Keratinocyte (primary cell): Measurements from ENCODE around the gene OR2A5. TPM values are rescaled to one million over a fixed set of nuclear protein-coding genes. Genes with fewer than 3 reads are reported as not detected.

Experiments used
- DNase-seq: peaks from one replicate; pipeline ENCODE4 v3.0.0-alpha.2; 2011; ENCODE audit warnings: low read depth, missing footprints, low spot score
- FAIRE-seq: peaks from 2 replicates; lab custom pipeline; 2011; peaks lifted over from hg19 to GRCh38; lab: Jason Lieb, UNC
- H2AFZ ChIP-seq: 2 replicates; pipeline ENCODE4 v1.6.0; 2012; ENCODE audit warnings: low read length, control low read depth, inconsistent platforms; ENCODE audit not compliant: control insufficient read depth
- H3K27ac ChIP-seq: 2 replicates; pipeline ENCODE4 v1.5.1; 2011; ENCODE audit warnings: low read length; ENCODE audit not compliant: control insufficient read depth, insufficient read depth
- H3K27me3 ChIP-seq: 3 replicates; pipeline ENCODE4 v1.6.0; 2011; ENCODE audit warnings: low read length; ENCODE audit not compliant: control insufficient read depth, insufficient read depth; ENCODE audit errors: extremely low read depth
- H3K36me3 ChIP-seq, 2 experiments: 2 replicates in 1 of 2; 3 replicates in 1 of 2; pipeline ENCODE4 v1.5.1; 2011; ENCODE audit warnings: low read length in 2 of 2, mild to moderate bottlenecking in 1 of 2; ENCODE audit not compliant: control insufficient read depth in 2 of 2, insufficient read depth in 2 of 2; ENCODE audit errors: extremely low read depth in 1 of 2
- H3K4me1 ChIP-seq: 3 replicates; pipeline ENCODE4 v1.5.1; 2011; ENCODE audit warnings: low read length; ENCODE audit not compliant: control insufficient read depth, insufficient read depth; ENCODE audit errors: extremely low read depth
- H3K4me2 ChIP-seq: 3 replicates; pipeline ENCODE4 v1.6.0; 2011; ENCODE audit warnings: low read depth, low read length; ENCODE audit not compliant: control insufficient read depth, insufficient read depth; ENCODE audit errors: extremely low read depth
- H3K4me3 ChIP-seq, 3 experiments: fragments of 200-600 bp in 1 of 3; sonication (generic) in 1 of 3; 2 replicates in 2 of 3; 3 replicates in 1 of 3; pipeline ENCODE4 v1.5.1; 2011 to 2016; ENCODE audit warnings: low read length in 3 of 3, mild to moderate bottlenecking in 3 of 3, control low read depth in 2 of 3, inconsistent platforms in 1 of 3, low read depth in 1 of 3, mixed read lengths in 1 of 3, mixed run types in 1 of 3, moderate library complexity in 1 of 3; ENCODE audit not compliant: control insufficient read depth in 2 of 3, insufficient read depth in 2 of 3; ENCODE audit errors: extremely low read depth in 1 of 3
- H3K79me2 ChIP-seq: 2 replicates; pipeline ENCODE4 v1.6.0; 2012; ENCODE audit warnings: low read length; ENCODE audit not compliant: control insufficient read depth, insufficient read depth
- H3K9ac ChIP-seq: 3 replicates; pipeline ENCODE4 v1.6.0; 2011; ENCODE audit warnings: low read length; ENCODE audit not compliant: control insufficient read depth, insufficient read depth; ENCODE audit errors: extremely low read depth
- H3K9me1 ChIP-seq: 3 replicates; pipeline ENCODE4 v1.6.0; 2011; ENCODE audit warnings: low read length; ENCODE audit not compliant: control insufficient read depth, insufficient read depth; ENCODE audit errors: extremely low read depth
- H3K9me3 ChIP-seq: 2 replicates; pipeline ENCODE4 v1.5.1; 2012; ENCODE audit warnings: low read depth, low read length; ENCODE audit not compliant: control insufficient read depth
- H4K20me1 ChIP-seq: 3 replicates; pipeline ENCODE4 v1.6.0; 2011; ENCODE audit warnings: low read length; ENCODE audit not compliant: control insufficient read depth, insufficient read depth; ENCODE audit errors: extremely low read depth
- CTCF ChIP-seq, 3 experiments: IDR thresholded peaks in 1 of 3; conservative IDR thresholded peaks in 1 of 3; optimal IDR thresholded peaks in 1 of 3; 2 replicates in 2 of 3; 3 replicates in 1 of 3; pipeline versions ENCODE3 to v1.5.1; 2011; ENCODE audit warnings: low read length in 3 of 3, mild to moderate bottlenecking in 3 of 3, moderate library complexity in 2 of 3, control low read depth in 1 of 3, inconsistent platforms in 1 of 3; ENCODE audit not compliant: insufficient read depth in 2 of 3; ENCODE audit errors: extremely low read depth in 1 of 3
- EZH2 ChIP-seq: IDR thresholded peaks from one replicate; pipeline ENCODE4 v1.6.1; 2012; ENCODE audit warnings: inconsistent platforms, mild to moderate bottlenecking, low read length, moderate library complexity
- dilution Hi-C: fragments of 300-500 bp; cut with MboI; formaldehyde crosslinking; loops from one replicate; pipeline ENCODE4 v1.7.0; 2020; ENCODE audit warnings: low sequenced_read_pairs; ENCODE audit not compliant: extremely low pct_ligation_motif_present
- polyA plus RNA-seq, 5 experiments: library from polyadenylated mRNA; depleted of rRNA in 3 of 5; stranded (reverse) in 3 of 5; stranded (forward) in 1 of 5; unstranded in 1 of 5; fragments of >200 nt; gene quantifications; 1 replicate in 1 of 5; 2 replicates in 3 of 5; 3 replicates in 1 of 5; pipeline versions ENCODE4 v1.2.1 to v1.2.3, GENCODE V29; 2011 to 2012; ENCODE audit warnings: missing spikeins in 2 of 5, low read depth in 1 of 5, low replicate concordance in 1 of 5

Gene OR2A5
- polyA plus RNA-seq, 1 donor (not counting 4 experiments of a cell fraction or from before 2014, with no cell fraction given) = not detected

GRCh38 chr7:144032985-144033709 lies 15.6 kb upstream of the OR2A5 start:
- no peaks in the 10 kb centered on the region for H4K20me1 ChIP-seq
- no peak overlapping the region for H3K4me3 ChIP-seq
- TF ChIP-seq CTCF (optimal IDR thresholded peaks at IDR 0.05 in 1 of 3, IDR thresholded peaks at IDR 0.05 in 1 of 3, conservative IDR thresholded peaks at IDR 0.05 in 1 of 3; ENCODE audit: extremely low read depth in 1 of 3, insufficient read depth in 2 of 3, low read length in 3 of 3) (no peak), EZH2 (no peak)
- H3K9ac ChIP-seq = no peak overlapping the region
- FAIRE-seq (no peak), DNase-seq (no peak)
- H3K4me1 ChIP-seq = no peaks in the 10 kb centered on the region
- no peak overlapping the region for H3K4me2 ChIP-seq
- H3K9me3 ChIP-seq = no peaks in the 10 kb centered on the region
- no peaks in the 10 kb centered on the region for H3K79me2 ChIP-seq
- H3K27ac ChIP-seq = no peak overlapping the region
- no peak overlapping the region for H2AFZ ChIP-seq
- no peaks in the 10 kb centered on the region for H3K27me3 ChIP-seq
- H3K9me1 ChIP-seq = no peaks in the 10 kb centered on the region
- no peaks in the 10 kb centered on the region for H3K36me3 ChIP-seq
- dilution Hi-C loops = no loop called here

GRCh38 chr7:144035385-144035784 lies 13.4 kb upstream of the OR2A5 start:
- Histone ChIP-seq H3K27me3 (no peaks in the 10 kb centered on the region), H3K4me1 (no peaks in the 10 kb centered on the region), H3K79me2 (no peaks in the 10 kb centered on the region), H3K9ac (no peak overlapping the region), H3K9me3 (no peaks in the 10 kb centered on the region), H3K36me3 (no peaks in the 10 kb centered on the region), H3K9me1 (no peaks in the 10 kb centered on the region), H3K4me3 (no peak overlapping the region), H3K27ac (no peak overlapping the region), H3K4me2 (no peak overlapping the region), H4K20me1 (no peaks in the 10 kb centered on the region), H2AFZ (no peak overlapping the region)
- TF ChIP-seq CTCF (optimal IDR thresholded peaks at IDR 0.05 in 1 of 3, IDR thresholded peaks at IDR 0.05 in 1 of 3, conservative IDR thresholded peaks at IDR 0.05 in 1 of 3; ENCODE audit: extremely low read depth in 1 of 3, insufficient read depth in 2 of 3, low read length in 3 of 3) (no peak), EZH2 (no peak)
- DNase-seq = no peak
- dilution Hi-C loops = no loop called here
- no peak for FAIRE-seq
